PFSK-1 (cell line): ENCODE data around the gene PLEKHM2.

ENCODE experiments used
- FOXP2 ChIP-seq: optimal IDR thresholded peaks from 2 replicates; pipeline ENCODE3; 2011; ENCODE audit warnings: borderline replicate concordance, control low read depth, inconsistent platforms; ENCODE audit not compliant: insufficient read depth; ENCODE audit errors: extremely low read length, extremely low read depth
- POLR2AphosphoS5 ChIP-seq: IDR thresholded peaks from 2 replicates; pipeline ENCODE4 v1.6.1; 2012; ENCODE audit warnings: low read depth, mild to moderate bottlenecking, control low read depth, low read length, moderate library complexity
- SIN3A ChIP-seq: IDR thresholded peaks from 2 replicates; pipeline ENCODE4 v1.6.1; 2012; ENCODE audit warnings: mild to moderate bottlenecking, low read length, moderate library complexity, borderline replicate concordance; ENCODE audit not compliant: insufficient read depth
- TAF1 ChIP-seq: IDR thresholded peaks from 2 replicates; pipeline ENCODE4 v1.6.1; 2012; ENCODE audit warnings: low read length, control low read depth, borderline replicate concordance; ENCODE audit not compliant: insufficient read depth
- TF ChIP-seq, protein P1 (sequence below), 2 experiments: IDR thresholded peaks; 2 replicates each; pipeline versions ENCODE4 v1.6.1 to v1.8.0; 2011 to 2012; ENCODE audit warnings: low read depth in 2 of 2, low read length in 2 of 2, control low read depth in 1 of 2, inconsistent platforms in 1 of 2, mild to moderate bottlenecking in 1 of 2, moderate library complexity in 1 of 2; ENCODE audit not compliant: insufficient read depth in 1 of 2

Gene PLEKHM2

DNA sequence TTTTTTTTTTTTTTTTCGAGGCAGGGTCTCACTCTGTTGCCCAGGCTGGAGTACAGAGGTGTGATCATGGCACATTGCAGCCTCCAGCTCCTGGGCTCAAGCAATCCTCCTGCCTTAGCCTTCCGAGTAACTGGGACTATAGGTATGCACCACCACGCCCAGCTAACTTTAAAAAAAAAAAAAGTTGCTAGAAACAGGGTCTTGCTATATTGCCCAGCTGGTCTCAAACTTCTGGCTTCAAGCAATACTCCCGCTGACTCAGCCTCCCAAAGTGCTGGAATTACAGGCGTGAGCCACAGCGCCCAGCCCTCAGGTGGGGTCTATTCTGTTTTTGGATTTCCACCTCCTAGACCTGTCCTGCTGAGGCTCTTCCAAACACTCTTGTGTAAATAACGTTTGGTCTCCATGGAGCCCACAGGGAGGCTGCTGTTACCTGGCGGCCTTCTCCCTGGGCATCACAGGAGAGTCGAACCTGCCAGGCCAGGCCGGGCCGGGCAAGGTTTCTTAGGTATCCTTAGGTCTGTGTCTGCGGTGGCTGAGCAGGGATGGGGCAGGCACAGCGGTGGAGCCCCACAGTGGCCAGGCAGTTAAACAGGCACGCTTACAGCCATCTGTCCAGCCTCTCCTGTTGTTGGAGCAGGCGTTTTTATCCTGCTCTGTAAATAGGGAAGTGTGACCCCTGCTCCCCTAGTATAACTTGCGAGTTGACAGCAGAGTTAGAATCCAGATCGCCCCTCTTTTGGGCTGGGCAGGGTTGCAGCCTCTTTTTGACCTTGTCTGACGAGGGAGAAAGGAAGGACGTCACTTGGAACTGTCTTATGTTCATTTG lies 18.8 kb downstream of the PLEKHM2 start:
- no peak for TF ChIP-seq POLR2AphosphoS5
- no peak for TF ChIP-seq SIN3A
- no peak for TF ChIP-seq TAF1
- TF ChIP-seq, protein P1, sequence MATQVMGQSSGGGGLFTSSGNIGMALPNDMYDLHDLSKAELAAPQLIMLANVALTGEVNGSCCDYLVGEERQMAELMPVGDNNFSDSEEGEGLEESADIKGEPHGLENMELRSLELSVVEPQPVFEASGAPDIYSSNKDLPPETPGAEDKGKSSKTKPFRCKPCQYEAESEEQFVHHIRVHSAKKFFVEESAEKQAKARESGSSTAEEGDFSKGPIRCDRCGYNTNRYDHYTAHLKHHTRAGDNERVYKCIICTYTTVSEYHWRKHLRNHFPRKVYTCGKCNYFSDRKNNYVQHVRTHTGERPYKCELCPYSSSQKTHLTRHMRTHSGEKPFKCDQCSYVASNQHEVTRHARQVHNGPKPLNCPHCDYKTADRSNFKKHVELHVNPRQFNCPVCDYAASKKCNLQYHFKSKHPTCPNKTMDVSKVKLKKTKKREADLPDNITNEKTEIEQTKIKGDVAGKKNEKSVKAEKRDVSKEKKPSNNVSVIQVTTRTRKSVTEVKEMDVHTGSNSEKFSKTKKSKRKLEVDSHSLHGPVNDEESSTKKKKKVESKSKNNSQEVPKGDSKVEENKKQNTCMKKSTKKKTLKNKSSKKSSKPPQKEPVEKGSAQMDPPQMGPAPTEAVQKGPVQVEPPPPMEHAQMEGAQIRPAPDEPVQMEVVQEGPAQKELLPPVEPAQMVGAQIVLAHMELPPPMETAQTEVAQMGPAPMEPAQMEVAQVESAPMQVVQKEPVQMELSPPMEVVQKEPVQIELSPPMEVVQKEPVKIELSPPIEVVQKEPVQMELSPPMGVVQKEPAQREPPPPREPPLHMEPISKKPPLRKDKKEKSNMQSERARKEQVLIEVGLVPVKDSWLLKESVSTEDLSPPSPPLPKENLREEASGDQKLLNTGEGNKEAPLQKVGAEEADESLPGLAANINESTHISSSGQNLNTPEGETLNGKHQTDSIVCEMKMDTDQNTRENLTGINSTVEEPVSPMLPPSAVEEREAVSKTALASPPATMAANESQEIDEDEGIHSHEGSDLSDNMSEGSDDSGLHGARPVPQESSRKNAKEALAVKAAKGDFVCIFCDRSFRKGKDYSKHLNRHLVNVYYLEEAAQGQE (IDR thresholded peaks at IDR 0.05; ENCODE audit: insufficient read depth in 1 of 2, low read depth in 2 of 2, low read length in 2 of 2) = no peak
- TF ChIP-seq FOXP2 = no peak

DNA sequence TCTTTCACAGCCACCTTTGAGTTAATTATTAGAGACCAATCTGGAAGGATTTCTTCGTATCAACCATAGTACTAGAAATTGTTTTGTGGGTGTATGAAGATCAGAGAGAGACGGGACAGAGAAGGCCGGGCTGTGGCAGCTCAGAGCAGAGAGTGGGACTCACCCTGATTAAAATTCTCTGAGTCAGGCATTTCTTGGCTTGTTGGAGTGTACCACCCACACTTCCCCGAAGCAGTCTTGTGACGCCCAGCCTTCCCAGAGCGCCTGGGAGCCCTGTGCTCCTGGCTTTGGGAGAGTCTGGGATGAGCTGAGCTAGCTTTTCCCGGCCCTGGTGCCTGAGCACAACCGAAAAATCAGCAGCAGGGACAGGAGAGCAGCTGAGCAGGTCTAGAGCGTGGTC lies 19.4 kb downstream of the PLEKHM2 start:
- TF ChIP-seq SIN3A = no peak
- TF ChIP-seq, protein P1 (IDR thresholded peaks at IDR 0.05; ENCODE audit: insufficient read depth in 1 of 2, low read depth in 2 of 2, low read length in 2 of 2) = no peak
- TF ChIP-seq TAF1 = no peak
- no peak for TF ChIP-seq POLR2AphosphoS5
- TF ChIP-seq FOXP2 = no peak

DNA sequence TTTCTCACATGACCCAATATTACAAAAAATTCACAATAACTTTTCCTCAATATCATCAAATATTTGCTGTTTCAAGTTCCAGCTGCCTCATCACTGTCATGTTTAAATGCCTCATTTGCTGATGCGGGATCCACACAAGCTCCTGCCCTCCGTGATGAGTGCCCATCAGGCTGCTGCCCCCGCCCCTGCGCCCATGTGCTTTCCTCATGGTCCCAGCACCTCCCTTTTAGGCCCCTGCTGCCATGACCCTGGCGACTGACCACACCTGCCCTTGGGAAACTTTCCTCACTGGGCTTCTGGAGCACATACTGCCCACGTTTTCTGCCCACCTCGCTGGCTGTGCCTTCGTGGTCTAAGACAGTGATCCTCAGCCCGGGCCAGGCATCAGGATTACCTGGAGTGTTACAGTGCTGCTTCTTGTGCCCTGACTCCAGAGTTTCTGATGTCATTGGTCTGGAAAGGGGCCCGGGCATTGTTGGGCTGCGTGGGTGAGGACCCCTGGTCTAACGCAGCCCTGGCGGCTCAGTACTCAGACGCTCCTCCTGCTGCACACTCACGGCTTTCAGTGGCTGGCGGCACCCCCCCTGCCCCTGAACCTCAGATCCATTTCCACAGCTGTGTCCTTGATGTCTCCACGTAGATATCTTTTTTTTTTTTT lies 20.5 kb downstream of the PLEKHM2 start:
- TF ChIP-seq TAF1 (no peak), SIN3A (no peak), FOXP2 (no peak), POLR2AphosphoS5 (no peak)
- TF ChIP-seq, protein P1 (IDR thresholded peaks at IDR 0.05; ENCODE audit: insufficient read depth in 1 of 2, low read depth in 2 of 2, low read length in 2 of 2) = no peak

DNA sequence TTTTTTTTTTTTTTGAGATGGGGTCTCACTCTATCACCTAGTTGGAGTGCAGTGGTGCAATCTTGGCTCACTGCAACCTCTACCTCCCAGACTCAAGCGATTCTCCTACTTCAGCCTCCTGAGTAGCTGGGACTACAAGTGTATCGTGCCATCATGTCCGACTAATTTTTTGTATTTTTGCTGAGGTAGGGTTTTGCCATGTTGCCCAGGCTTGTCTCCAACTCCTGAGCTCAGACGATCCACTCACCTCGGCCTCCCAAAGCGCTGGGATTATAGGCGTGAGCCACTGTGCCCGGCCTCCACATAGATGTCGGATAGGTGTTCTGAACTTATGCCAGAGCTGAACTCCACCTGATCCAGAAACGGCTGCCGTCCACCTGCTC lies 21.1 kb downstream of the PLEKHM2 start:
- TF ChIP-seq TAF1 = no peak
- no peak for TF ChIP-seq SIN3A
- TF ChIP-seq POLR2AphosphoS5 = no peak
- TF ChIP-seq, protein P1 (IDR thresholded peaks at IDR 0.05; ENCODE audit: insufficient read depth in 1 of 2, low read depth in 2 of 2, low read length in 2 of 2) = no peak
- TF ChIP-seq FOXP2 = no peak
